Activated CD8-positive, alpha-beta memory T cell treated with anti-CD3 and anti-CD28 coated beads for 48 hours (primary cell): ENCODE data around the gene IL21R.
"Not testable (repeated sequence)": the region's sequence is repeated elsewhere in the genome, so short reads cannot be mapped to it uniquely, and the experiment has no call there.

Experiments
- DNase-seq, 3 experiments: peaks; one replicate each; pipeline ENCODE4 v3.0.0-alpha.2; 2020; ENCODE audit warnings: low read depth in 2 of 3, low spot score in 2 of 3

IL21R gene

DNA sequence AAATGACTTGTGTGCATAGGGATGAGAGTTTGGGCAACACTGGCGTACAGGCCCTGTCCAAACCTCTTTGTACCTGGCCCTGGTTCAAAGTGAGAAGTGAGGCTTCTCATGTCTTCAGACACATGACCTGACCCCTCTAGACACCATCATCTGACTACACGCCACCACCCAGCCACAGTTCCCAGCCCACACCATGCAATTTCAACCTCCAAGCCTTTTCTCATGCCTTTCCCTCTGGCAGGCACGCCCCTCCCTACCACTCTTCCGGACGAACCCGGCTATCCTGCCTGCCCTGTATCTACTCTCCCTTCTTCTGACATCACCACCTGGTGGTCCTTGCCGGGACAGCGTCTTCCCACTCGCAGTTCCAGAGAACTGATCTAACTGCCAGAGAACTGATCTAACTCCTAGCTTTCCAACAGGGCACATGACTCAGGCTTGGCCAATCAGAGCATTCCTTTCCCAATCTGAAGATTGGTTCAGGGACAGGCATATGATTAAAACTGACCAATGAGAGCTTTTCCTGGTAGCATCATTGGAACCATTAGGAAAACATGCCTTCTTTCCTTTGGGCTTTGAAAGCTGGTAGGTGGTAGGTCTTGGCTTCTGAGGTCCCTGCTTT lies 27.1 kb upstream of the IL21R start:
- peak in 1 of 3 experiments; percentile 50 for DNase-seq

DNA sequence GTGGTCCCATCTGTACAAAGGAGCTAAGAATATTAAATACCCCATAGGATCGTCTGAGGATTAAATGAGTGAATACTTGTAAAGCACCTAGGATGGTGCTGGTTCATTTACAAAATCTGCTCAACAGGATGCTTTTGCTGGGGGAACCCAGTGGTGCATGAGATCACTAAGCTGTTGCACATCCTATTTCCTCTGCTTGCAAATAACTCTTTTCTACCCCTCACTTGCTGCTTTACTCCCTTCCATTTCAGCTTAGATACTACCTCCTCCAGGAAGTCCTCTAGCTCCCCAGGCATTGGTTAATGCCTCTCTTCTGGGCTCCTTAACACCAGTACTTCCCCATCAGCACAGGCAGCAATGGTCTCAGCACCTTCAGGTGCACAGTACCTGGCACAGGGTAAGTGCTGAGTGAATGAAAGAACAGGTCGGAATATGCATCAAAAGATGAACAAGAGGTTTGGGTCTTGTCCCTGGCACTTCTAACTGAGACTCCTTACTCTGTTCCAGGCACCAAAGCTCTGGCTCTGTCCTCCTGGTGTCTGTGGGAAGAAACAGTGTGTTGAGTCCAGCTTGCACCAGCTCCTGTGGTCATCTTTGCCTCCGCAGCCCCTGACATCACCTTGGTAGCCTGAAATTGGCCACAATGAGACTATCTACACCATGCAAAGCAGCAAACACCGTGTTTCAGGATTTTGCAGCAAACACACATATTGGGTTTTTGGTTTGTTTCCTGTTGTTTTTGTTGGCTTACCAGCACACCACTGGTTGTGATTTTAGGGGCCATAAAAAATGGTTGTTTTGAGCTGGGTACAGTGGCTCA lies 24.1 kb upstream of the IL21R start:
- no peak for DNase-seq

DNA sequence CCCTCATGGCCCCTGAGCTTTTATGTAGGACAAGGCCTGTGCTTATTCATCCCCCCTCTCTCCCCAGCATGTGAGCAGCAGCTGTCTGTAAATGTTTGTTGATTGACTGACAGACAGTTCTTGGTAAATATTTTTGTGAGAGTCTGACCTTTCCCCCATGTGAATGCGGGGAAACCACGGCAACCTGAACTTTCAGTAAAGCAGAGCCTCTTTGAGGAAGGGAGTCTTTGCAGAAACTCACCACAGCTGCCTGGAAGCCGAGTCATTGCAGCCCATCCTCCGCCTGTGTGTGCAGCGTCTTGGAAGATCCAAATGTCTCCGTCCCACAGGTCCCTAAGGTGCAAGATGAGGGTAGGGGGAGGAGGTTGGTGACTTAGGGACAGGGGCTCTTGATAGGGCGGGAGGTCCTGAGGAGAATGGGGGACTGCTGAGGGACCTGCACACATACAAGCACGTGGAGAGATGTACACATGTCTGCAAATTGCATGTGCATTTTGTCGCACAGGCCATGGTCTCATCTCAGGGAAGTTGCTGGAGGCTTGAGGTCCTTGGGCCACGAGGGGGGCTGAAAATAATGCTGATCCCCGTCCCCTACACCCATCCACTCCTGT lies 23.0 kb upstream of the IL21R start:
- DNase-seq, result no peak

DNA sequence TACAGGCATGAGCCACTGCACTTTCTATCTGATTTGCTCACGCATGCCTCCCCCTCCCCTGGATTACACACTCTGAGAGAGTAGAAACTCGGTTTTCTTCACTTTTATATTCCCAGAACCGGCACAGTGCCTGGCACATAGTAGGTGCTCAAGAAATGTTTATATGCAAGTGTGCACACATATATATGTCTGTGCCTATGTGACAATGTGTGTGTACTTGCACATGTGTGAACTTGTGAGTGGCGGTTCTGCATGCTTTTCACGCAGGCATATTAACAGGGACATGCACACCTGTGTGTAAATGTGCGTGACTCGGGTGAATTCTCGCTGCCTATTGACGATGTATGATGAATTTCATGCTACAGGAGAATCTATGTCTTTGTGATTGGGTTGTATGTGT lies 22.1 kb upstream of the IL21R start:
- no peak for DNase-seq

DNA sequence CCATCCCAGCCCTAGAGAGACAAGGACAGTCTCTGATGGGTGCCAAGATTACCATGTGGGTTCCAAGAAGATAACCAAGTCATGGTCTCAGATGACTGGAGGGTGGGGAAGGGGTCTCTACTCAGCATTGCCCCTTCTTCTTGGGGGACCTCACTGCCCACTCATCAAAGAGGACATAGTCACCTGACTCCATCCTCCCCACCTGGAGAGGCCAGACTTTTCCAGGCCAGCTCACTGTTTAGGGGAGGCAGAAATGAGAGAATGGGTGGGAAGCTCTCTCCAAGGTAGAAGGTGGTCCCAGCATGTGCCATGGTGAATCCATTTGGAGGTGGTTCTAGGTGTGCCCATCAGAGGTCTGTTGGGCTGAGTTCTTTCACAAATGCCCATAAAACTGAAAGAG lies 20.7 kb upstream of the IL21R start:
- DNase-seq, result no peak

DNA sequence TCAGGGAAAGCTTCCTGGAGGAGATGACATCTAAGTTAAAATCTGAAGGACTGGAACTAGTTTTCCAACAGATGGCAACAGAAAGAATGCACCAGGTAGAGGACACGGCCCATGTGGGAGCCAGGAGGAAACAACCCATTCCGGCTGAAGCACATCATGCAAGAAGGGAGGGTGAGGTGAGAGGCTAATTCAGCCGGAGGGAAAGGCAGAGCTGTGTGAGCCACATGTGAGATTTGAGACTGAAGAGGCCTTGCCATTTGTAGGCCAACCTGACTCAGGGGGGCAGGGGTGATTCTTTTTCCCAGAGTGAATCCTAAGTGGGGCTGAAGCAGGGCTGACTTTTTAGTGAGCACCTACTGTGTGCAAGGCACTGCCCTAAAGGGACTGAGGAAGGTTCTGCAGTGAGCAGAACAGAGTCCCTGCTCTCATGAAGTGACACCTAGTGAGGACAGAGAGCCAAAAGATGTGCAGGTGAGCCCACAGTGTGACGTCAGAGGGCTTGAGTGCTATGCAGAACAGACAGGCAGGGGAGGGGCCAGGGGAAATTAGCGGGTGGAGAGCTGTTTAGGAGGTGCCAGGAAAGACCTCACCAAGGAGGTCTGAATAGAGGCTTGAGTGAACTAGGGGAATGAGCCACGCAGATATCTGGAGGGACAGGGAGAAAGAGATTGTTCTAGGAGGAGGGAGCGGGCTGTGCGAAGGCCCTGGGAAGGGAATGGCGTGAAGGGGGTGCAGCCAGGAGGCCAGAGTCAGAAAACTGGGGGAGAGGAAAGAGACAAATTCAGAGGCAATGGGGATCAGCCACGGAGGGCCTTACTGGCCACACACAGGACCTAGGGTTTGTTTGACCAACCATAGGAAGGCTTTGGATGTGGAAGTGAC lies 19.8 kb upstream of the IL21R start:
- DNase-seq, result no peak

DNA sequence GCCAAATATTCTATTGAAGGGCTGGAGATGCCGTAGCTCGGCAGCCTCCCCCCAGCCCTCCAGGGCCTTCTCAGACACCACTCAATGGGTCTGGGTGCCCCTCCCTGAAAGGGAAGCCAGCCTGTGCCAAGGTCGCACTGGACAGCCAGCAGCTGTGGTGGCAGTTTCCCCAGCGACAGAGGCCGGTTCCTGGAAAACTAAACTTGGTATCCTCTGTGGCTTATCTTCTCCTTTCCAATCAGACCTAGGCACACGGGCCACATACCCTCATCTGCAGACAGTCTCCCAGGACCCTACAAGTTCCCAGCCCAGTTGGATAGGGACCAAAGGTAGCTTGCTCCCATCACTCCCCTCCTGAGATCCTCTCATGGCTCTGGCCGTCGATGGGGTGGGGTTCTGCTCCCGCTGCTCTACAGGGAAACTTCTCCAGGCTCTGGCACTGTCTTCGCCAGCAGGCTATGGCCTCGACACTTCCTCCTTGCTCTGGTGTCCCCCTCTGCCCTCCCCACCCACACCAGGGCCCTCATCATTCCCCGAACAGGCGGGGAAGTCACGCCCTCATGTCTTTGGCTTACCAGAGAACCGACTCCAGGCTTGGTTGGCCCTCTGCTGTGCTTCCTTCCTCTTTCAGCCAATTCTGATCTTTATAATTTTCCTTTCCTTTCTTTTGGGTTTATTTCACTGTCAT lies 18.3 kb upstream of the IL21R start:
- no peak for DNase-seq

DNA sequence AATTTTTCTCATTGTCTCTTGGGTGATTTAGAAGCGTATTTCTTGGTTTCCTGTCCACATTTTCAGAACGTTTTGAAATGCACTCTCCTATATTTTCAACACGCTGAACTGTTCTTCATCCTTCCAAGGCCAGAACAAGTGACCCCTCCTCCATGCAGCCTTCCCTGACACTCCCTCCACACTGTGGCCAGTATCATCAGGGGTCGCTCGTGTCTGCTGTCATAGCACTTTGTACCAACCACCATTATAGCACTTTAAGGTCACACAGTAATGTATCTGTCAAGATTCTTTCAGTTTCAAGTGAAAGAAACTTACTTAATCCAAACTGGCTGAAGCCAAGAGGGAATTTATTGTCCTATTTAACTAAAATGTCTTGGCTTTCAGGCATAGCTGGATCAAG lies 17.5 kb upstream of the IL21R start:
- no peak for DNase-seq

DNA sequence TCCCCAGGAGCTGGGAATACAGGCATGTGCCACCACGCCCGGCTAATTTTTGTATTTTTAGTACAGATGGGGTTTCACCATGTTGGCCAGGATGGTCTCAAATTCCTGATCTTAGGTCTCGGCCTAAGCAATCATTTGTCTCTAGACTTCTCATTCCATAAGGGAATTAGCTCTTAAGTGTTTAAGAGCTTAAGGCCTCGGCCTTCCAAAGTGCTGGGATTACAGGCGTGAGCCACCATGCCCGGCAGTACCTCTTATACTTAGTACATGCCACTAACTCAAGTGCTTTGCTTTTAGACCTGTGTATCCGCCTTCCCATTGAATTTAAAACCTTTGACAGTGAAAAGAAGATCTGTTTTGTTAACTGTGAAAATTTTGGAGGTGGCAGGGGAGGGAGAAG lies 16.6 kb upstream of the IL21R start:
- DNase-seq, result no peak

DNA sequence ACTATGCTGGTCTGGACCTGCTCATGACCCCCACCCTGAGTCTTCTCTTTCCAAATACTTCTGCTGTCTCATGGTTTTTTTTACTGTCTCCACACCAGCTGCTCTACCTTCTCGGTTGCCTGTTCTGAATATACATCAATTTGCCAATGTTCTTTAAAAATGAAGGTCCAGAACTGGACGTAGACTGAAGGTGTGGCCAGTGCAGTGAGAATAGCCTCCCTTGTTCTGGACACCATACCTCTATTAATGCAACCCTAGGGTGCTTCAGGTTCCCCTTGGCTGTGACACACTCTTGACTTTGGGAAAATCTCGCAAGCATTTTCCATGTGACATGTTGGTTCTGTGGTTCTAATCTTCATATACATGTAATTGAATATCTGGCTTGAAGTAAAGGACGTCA lies 15.3 kb upstream of the IL21R start:
- no peak for DNase-seq

DNA sequence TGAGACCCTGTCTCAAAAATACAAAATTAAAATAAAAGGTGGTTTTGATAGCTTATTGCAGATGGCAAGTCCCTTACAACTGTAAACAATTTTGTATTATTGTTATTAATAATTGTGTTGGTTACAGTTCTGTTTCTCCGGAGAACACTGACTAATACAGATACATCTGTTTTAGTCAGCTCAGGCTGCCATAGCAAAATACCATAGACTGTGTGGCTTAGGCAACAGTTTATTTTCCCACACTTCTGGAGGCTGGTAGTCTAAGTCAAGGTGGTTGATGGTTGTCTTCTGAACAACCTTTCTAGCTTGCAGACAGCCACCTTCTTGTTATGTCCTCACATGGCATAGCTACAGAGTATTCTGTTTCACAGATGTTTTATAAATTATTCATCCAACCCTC lies 14.2 kb upstream of the IL21R start:
- DNase-seq, result no peak

DNA sequence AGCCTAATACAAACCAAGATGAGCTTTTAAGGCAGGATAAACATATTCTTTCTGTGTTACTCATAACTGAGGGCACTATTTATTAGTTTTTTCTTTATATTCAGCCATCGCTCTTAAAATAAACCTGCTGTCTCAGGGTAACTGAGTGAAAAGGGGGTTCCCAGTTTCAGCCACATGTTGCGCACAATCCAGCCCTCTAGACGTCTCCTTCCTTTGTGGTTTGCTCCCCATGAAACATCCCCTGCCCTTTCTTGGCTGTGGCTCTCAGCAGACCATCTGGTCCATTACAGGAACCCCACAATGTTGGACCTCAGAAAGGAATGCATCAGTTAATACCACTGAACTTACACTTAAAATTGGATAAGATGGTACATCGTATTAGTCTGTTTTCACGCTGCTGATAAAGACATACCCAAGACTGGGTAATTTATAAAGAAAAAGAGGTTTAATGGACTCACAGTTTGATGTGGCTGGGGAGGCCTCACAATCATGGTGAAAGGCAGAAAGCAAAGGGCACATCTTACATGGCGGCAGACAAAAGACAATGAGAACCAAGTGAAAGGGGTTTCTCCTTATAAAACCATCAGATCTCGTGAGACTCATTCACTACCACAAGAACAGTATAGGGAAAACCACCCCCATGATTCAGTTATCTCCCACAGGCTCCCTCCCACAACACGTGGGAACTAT lies 12.6 kb upstream of the IL21R start:
- DNase-seq, result no peak

DNA sequence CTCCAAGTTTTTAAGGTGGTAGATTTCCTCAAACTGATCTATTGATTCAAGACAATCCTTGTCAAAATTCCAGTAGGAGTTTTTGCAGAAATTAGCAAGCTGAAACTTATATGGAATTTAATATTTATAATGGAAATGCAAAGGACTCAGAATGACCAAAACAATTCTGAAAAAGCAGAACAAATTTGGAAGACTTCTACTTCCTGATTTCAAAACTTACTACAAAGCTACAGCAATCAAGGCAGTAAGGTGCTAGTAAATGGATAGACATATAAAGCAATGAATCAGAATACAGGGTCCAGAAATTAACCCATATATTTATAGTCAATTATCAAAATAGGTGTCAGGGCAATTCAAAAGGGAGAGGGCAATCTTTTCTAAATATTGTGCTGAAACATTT lies 11.8 kb upstream of the IL21R start:
- DNase-seq, result no peak

DNA sequence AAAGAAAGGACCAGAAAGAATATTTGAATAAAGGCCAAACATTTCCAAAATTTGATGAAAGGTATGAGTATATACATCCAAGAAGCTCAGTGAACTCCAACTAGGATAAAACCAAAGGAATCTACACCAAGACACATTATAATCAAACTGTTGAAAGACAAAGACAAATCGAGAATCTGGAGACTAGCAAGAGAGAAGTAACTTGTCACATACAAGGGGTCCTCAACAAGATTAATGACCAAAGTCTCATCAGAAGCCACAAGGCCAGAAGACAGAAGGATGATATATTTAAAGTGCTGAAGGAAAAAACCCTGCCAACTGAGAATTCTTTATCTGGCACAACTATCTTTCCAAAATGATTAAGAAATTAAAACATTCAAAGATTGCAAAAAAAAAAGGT lies 9.3 kb upstream of the IL21R start:
- no peak for DNase-seq

DNA sequence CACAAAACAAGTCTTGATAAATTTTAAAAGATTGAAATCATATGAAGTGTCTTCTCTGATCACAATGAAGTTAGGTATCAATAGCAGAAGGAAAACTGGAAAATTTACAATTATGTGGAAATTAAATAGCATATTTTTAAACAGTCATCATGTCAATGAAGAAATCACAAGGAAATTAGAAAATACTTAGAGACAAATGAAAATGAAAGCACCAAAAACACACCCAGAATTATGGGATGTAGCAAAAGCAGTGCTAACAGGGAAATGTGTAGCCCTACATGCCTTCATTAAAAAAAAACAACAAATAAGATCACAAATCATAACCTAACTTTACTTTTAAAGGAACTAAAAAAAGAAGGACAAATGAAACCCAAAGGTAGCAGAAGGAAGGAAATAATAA lies 7.5 kb upstream of the IL21R start:
- DNase-seq, result no peak

DNA sequence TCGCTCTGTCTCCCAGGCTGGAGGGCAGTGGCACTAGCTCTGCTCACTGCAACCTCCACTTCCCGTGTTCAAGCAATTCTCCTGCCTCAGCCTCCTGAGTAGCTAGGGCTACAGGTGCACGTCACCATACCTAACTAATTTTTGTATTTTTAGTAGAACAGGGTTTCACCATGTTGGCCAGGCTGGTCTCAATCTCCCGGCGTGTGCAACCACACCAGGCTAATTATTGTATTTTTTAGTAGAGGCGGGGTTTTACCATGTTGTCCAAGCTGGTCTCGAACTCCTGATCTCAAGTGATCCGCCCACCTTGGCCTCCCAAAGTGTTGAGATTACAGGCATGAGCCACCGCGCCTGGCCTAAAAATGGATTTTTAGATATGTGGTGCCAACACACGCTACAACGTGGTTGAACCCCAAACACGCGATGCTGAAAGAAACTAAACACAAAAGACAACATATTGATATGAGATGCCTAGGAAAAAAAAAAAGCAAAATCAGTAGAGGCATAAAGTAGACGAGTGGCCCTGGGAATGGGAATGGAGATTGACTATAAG lies 3.6 kb upstream of the IL21R start:
- DNase-seq, result not testable (repeated sequence)

DNA sequence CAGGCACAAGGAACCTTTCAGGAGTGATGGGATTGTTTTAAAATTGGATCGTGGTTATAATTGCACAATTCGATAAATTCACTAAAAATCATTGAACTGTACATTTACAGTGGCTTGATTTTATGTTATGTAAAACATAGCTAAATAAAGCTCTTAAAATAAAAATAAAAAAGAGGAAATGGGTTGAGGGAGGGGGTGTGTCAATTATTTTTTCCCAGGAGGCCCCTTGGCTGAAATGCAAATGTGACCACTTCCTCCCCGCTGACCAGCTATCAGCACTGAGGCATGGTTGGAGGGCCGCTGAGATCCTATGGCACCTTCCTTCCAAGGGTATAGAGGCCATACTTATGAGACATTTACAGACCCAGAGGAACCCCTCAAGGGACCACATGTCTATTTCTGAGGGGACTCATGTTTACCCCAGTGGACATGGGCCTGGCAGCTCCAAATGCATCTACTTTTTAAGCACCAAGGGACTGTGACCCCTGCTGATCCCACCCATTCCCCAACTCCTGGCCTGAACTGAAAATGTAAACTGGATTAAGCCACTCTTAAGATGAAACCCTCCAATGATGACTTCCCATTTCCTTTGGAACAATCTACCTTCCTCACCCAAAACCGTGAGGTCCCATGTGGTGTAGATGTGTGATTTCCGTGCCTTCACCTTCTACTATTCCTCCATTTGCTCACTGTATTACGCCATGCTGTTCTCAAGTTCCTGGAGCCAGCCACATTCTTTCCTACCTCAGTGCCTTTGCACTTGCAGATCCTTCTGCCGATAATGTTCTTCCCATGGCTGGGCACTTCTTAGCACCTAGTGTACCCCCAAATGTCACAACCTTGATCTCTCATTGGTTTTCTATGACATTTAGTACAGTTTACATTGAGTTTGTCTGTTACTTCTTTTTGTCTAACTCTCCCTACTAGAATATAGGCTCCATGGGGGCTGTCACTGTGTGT lies 2.8 kb upstream of the IL21R start:
- no peak for DNase-seq

DNA sequence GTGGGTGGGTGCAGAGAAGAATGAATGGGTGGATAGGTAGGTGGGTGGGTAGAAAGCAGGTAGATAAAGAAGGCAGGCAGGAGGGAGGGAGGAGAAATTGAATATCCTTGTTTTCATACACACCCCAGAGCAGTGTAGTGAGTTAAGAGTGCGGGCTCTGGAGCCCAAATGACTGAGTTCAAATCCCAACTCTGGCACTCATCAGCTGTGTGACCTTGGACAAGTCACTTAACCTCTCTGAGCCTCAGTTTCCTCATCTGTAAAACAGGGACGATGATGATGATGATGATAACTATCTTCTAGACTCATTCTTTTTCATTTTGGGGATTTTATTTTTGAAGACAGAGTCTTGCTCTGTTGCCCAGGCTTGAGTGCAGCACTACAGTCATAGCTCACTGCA lies 2.0 kb upstream of the IL21R start:
- no peak for DNase-seq
